Ecto neural progenitor cell (in vitro differentiated cells): ENCODE results near the gene SLC35E1.

Source experiments
- DNase-seq: peaks from one replicate; pipeline ENCODE4 v3.0.0-alpha.2; 2018; ENCODE audit warnings: low spot score

Gene SLC35E1

GRCh38 chr19:16596399-16596798 is 24.2 kb upstream of the SLC35E1 start:
- no peak for DNase-seq

DNA sequence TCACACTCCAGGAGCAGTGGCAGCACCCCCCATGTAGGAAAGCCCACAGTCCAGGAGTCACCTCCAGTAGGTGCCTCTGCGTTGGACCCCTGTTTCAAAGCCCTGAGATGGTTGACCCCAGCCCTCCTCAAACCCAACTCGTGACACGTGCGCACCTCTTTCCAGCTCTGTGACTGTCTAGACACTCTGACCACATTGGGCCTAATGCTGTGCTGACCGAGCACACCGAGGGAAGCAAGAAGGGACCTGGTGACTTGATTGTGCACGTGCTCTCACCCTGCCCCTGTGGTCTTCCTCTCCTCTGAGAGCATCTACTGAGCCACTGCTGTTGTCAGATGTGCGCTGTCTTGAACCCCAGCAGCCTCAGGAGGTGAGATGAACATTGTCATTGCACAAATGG is 22.9 kb upstream of the SLC35E1 start:
- DNase-seq: no peak

GRCh38 chr19:16594681-16595091 is 22.5 kb upstream of the SLC35E1 start:
- no peak for DNase-seq

DNA sequence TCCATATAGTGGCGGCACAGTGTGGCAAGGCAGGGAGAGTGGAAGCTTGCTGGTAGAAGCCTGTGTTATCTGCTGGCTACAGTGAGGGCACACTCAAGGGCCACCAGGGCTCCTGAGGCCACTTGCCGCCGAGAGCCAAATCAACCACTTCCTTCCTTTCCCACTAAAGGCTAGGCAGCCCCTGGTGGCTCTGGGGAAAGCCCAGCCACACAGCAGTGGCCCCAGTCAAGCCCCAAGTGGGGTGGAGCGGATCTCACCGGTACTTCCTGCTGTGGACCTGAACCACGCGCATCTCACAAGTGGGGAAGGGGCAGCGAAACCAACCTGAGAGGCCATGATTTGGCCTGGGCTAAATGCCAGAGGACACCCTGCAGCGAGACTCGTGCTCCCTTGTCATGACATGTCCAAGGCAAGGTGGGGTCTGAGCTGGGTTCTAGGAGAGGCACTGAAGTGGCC is 21.9 kb upstream of the SLC35E1 start:
- DNase-seq: no peak

- DNase-seq: no peak
Measured at GRCh38 chr19:16593181-16593580, 21.0 kb upstream of the SLC35E1 start.

DNA sequence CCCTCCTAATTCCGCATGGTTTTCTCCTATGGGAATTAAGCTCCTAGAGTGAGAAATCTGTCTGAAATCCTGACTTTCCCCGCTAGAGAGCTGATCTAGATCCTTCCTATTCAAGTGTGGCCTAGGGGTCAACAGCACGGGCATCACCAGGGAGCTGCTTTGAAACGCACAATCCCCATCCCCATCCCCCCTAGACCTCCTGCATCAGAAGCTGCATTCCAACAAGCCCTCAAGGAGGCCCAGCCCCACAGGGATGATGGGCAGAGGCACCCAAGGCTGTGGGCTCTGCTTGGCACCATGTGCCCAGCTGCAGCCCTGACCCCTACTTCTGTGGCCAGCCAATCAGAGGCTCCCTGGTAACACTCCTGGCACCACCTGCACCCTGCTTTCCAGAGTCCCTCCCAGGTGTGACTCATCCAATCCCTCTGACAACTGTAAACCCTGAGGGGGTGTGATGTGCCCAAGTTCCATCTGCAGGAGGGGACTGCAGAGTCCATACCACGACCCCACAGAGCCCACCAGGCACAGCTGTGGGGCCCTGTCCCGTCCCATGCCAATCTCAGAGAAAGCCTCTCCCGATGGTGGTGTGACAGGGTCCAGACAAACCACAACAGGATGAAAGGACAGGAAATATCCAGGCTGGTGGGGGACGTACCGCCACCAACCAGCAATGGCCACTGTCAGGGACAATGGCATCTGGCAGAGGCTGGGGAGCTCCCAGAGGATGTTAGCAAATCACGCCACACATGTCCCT is 19.8 kb upstream of the SLC35E1 start:
- no peak for DNase-seq

DNA sequence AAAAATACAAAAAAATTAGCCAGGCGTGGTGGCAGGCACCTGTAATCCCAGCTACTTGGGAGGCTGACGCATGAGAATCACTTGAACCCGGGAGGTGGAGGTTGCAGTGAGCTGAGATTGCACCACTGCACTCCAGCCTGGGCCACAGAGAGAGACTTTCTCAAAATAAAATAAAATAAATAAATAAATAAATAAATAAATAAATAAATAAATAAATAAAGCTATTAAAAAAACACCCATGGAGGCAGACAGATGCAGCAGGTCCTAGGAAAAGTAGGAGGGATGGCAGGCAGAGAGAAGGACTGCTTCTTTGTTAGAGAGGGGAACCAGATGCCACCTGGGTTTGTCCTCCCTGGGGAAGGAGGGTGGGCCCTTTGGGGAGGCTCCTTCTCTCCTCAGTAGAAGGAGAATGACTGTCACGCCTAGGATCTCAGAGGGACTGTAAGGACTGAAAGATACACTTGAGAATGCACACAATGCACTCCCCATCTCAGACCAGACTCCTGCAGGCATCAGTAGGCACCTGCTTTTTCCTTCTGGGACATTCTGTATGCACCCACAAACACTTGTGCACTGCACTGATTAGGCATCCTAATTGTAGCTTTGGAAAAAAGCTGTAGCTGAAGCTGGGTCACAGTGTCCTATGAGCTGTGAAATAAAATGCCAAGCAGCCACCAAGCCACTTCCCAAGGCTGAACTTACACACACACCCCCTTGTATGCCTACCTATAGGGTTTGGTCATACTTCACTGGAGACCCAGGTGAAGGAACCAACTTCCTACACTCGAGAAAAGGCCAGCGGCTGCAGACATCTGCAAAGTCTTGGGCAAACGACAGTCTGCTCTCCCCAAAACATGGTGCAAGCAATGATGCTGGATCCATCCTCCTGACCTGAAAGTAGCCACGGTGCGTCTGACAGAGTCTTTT is 18.9 kb upstream of the SLC35E1 start:
- DNase-seq: no peak

DNA sequence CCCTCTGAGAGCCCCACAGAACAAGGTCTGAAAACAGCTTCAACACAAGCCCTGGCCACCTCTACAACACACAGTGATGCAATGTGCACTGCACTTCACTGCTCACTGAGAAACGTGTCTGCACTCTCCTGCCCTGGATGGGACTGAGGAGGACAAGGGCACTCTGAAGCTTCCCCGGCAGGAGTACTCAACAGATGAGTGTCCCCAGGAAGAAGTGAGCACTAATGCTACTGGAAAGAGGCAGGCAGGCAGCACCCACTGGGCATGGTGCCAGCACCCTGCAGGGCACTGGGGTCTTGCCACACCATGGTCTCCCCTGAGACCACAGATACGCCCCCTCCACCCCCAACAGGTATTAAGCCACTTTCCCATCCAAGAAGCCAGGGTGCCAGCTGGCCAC is 17.7 kb upstream of the SLC35E1 start:
- no peak for DNase-seq

DNA sequence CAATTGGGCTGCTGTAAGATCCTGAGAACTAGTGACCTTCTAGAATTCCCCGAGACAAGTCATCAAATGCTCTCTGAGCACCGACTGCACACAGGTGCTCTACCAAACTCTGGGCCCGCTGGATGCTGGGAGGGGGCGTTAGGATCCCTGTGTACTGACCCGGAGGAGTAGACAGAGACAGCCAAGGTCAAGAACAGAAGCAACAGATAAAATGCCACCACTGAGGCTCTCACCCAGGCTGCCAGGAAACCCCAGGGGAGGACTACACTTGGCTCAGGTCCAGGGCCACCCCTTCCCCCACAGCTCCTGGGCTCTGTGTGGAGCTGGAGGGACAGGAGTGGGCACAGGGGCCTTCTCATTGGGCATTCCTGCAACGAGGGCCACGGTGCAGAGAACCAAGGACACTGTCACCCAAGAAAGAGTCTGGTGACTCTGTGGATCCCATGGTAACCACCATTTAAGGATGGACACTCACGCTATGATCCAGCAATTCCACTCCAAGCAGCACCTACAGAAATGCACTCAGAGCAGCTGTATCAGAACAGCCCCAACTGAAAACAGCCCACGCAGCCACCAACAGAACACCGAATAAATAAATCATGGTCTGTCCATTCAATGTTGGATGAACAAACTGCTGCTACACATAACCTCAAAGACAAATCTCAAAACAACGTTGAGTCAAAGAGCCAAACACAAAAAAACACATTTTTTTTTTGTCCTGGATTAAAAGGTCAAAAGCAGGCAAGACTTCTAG is 16.8 kb upstream of the SLC35E1 start:
- no peak for DNase-seq

- no peak for DNase-seq
Measured at GRCh38 chr19:16587833-16588823, 15.9 kb upstream of the SLC35E1 start.

DNA sequence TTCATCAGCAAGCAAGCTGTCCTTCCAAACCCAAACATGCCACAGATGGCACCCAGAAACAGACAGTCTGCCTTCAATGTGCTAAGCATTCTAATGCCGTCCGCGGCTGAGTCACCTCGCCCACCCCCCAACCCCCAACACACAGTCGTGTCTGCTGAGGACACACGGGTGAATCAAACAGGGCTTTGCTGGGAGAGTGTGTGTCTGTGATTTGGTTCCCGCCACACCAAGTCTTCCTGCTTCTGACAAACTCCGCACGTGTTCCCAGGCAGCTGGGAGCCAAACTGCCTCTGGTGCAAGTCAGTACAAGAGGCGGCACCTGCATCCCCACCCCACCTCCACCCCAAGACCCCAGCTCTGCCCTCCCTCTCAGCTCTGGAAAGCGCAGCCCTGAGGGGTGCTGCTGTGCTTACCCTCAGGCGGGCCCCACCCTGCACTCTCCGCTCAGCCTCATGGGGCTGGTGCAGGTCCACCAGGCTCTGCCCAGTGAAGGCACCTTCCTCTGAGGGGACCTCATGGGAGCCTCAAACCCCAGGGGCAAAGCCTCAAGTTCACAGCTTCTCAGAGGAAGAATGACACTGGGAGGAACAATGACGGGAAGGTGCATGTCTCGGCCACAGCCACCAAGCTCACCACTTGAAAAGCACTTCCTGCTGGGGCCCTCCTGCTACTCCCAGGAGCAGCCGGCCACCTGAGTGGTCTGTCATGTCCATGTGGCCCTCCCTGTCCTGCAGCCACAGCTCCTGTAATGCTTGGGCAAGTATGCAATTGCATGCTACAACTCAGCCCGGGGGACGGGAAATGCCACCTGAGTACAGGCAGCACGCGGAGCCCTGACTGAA is 15.0 kb upstream of the SLC35E1 start:
- no peak for DNase-seq

DNA sequence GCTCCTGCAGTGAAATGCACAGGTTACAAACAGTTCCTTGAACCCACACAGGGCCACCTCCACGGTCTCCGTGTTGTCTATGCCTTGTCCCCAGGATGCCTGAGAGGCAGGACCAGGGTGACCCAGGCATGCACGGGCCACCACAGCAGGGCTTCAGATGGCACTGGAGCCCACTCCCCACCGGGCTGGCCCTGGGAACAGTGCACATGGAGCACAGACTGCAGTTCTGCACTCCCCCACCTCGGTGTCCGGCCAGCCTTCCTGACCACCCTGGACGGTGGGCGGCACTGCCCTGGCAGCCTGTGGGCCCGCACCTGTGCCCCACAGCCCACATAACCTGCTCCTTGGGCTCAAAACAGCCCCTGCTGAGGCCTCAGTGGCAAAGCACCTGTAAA is 14.3 kb upstream of the SLC35E1 start:
- no peak for DNase-seq

GRCh38 chr19:16585808-16586476 is 13.7 kb upstream of the SLC35E1 start:
- DNase-seq: no peak

DNA sequence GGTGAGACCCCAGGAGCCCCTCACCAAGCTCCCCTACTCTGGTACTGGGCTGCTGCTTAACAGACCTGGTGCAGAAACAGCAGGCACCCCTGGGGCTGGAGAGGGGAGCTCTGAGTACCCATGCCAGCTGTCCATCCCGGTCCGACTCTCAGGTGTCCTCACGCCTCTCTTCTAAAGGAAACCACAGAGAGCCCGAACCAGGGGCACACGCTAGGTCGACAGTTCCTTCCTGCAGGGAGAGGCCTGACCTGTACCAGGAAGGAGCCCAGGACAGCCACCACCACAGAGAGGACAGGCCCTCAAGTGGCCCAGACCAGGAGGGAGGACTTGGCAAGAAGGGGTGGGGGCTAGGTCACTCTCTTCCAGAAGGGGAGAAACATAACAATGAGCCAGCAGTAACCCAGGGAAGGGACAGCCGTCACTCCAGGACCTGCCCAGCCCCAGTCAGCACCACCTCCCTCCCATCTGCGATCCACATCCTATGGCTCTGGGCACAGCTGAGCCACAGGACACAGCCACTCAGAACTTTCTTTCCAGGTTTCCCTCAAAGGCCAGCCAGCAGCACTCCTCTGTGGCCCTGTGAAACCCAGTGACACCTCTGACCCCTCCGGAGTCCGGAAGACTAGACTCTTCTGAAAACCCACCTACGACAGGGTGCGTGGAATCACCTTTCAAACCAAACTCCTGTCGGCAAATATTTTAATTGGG is 13.0 kb upstream of the SLC35E1 start:
- DNase-seq: no peak

DNA sequence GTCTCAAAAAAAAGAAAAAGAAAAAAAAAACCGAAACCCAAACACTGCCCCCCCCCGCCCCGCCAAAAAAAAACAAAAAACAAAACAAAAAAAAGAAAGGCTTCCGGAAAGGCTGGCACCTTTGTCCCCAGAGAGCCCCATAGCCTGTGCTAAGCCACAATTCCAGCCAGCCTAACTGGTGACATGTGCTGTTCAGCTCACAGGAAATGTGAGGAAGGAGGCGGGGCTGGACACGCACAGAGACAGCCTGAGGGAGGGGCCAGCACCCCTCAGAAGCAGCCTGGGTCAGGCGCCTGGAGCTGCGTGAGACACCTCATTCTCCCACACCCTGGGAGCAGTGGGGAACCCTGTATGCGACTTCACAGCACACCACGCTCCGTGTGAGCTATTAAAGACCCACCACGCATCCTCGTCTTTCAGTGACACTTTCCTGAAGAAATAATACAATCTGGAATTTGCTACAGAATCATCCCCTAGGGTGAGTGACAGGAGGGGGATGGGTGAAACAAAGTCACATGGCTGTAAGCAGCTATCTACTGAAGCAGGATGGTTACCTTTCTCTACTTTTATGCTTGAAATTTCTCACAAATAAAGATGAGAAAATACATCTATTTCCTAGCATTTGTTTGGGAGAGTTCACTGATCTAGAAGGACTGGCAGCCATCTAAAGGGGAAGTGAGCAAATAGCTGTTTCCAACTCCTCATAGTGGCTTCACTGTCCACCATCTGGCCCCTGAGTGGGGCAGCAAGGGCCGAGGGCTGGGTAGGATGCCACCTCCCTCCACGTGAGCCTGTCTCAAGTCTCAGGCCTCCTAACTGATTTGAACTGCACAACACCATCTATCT is 12.3 kb upstream of the SLC35E1 start:
- peak; percentile 81 for DNase-seq

DNA sequence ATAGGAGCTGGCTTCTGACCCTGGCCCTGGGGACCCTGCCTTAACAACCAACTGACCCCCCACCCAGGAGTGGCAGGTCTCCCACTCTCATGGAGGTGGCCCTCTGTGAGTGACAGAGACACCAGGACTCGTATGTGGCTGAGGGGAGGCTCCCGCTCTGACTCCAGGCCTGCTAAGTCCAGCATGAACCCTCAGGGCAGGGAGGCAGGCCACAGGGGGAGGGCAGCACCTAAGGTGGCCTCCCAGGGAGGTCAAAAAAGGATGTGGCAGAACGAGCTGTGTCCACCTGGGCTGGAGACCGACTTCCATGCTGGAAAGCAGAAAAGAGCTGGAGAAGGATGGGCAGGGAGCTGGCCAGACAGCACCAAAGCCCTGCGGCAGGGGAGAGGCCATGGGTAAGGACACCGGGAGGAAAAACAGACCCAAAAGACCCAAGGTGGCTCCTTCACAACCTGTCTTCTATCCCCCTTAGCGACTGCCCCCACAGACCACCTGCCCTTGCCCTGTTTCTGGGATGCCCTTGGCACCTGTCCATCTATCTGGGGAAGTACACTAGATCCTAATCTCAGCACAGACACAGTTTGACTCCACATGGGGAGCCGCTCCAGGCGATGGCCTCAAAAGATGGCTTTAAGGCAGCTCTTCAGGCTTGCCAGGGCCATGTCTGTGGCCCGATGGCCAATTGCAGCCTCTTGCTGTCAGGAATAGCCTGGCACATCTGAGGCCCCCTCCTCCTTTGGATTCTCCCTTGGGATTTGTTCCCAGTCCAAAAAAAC is 10.5 kb upstream of the SLC35E1 start:
- DNase-seq: no peak

DNA sequence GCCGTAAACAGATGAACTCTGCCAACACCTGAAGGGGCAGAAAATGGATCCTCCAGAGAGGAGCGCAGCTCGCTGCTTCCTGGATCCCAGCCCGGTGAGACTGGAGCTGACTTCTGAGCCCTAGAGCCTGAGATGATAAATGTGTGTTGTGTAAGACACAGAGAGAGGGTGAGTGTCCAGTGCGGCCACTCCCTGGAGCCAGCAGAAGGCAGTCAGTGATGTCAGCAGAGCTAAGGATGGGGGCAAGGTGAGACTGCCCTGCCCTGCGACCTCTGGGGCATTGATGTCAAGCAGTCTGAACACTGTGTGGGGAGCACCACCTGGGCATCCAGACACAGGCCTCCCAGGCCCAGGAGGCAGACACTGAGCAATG is 9.7 kb upstream of the SLC35E1 start:
- DNase-seq: no peak
